Adipose tissue (tissue), 3 donors: ENCODE data around the gene PNPLA1. TPM values are rescaled to one million over a fixed set of nuclear protein-coding genes. Genes with fewer than 3 reads are reported as not detected.

Experiments used
- H3K27ac ChIP-seq: one replicate; pipeline ENCODE4 v1.5.1; 2013; ENCODE audit warnings: low read depth, low read length
- WGBS, 3 donors: extraction: QIAGEN DNeasy Blood & Tissue Kit; methylation state at CpG; one replicate each; pipeline ENCODE4 v1.1.7; 2013; 5-methylcytosine and 5-hydroxymethylcytosine counted together
- polyA plus RNA-seq, 3 donors: library from polyadenylated mRNA; stranded (reverse); fragments of 200-250 nt; gene quantifications; one replicate each; pipeline ENCODE4 v1.2.3, GENCODE V29; 2013
- donor health status: healthy with polysubstance abuse.
- donor health status: Bipolar disorder and iron deficiency.
- donor health status: healthy.

Gene PNPLA1
- polyA plus RNA-seq, 3 donors, result 0.02 to 0.22 (median 0.15) TPM

GRCh38 chr6:36343109-36343680 lies 73.3 kb downstream of the PNPLA1 start:
- 75 to 81% (median 76%) methylated on average over 5 of the region's 5 CpGs for WGBS, 3 donors
- no peak overlapping the region for H3K27ac ChIP-seq

GRCh38 chr6:36345681-36346466 lies 76.0 kb downstream of the PNPLA1 start:
- 86 to 91% (median 89%) methylated on average over 13 of the region's 13 CpGs for WGBS, 3 donors
- H3K27ac ChIP-seq, result no peak overlapping the region

GRCh38 chr6:36346486-36347273 lies 76.8 kb downstream of the PNPLA1 start:
- WGBS, 3 donors, result 91 to 95% (median 91%) methylated on average over 20 of the region's 20 CpGs

GRCh38 chr6:36347621-36348020 lies 77.8 kb downstream of the PNPLA1 start:
- WGBS, 3 donors, result 49 to 91% (median 81%) methylated on average over 4 of the region's 4 CpGs
- H3K27ac ChIP-seq, result no peak overlapping the region

More at GRCh38 chr6:36346486-36347273, 76.8 kb downstream of the PNPLA1 start:
- no peak overlapping the region for H3K27ac ChIP-seq

- H3K27ac ChIP-seq, result no peak overlapping the region
- 71 to 84% (median 80%) methylated on average over 6 of the region's 6 CpGs for WGBS, 3 donors
These were observed 79.4 kb downstream of the PNPLA1 start for GRCh38 chr6:36349240-36349639.

GRCh38 chr6:36350082-36350481 lies 80.2 kb downstream of the PNPLA1 start:
- no peak overlapping the region for H3K27ac ChIP-seq
- 49 to 77% (median 52%) methylated on average over 4 of the region's 4 CpGs for WGBS, 3 donors

GRCh38 chr6:36350681-36351571 lies 81.1 kb downstream of the PNPLA1 start:
- 51 to 60% (median 54%) methylated on average over 15 of the region's 15 CpGs for WGBS, 3 donors
- no peak overlapping the region for H3K27ac ChIP-seq

GRCh38 chr6:36352477-36353157 lies 82.8 kb downstream of the PNPLA1 start:
- H3K27ac ChIP-seq, result no peak overlapping the region
- 87 to 90% (median 88%) methylated on average over 8 of the region's 8 CpGs for WGBS, 3 donors

GRCh38 chr6:36353411-36353915 lies 83.6 kb downstream of the PNPLA1 start:
- 55 to 69% (median 62%) methylated on average over 4 of the region's 4 CpGs for WGBS, 3 donors
- no peak overlapping the region for H3K27ac ChIP-seq

- H3K27ac ChIP-seq, result no peak overlapping the region
- WGBS, 3 donors, result 52 to 87% (median 62%) methylated on average over 4 of the region's 4 CpGs
These were observed 86.0 kb downstream of the PNPLA1 start for GRCh38 chr6:36355819-36356218.

GRCh38 chr6:36357872-36358225 lies 88.0 kb downstream of the PNPLA1 start:
- WGBS, 3 donors, result 83 to 86% (median 83%) methylated on average over 3 of the region's 3 CpGs
- no peak overlapping the region for H3K27ac ChIP-seq

Other genes with a start within 250 kb of the PNPLA1 start
- under 1 TPM in 2 of 3 donors, not detected in 1; 0.05 to 0.43 TPM for gene SLC26A8, start 245.4 kb upstream of the PNPLA1 start, polyA plus RNA-seq
- 10 to 100 TPM; 12.6 to 32.2 (median 31.1) TPM for gene MAPK14, start 242.3 kb upstream of the PNPLA1 start, polyA plus RNA-seq
- 10 to 100 TPM; 10.6 to 35.1 (median 12.1) TPM for gene MAPK13, start 139.5 kb upstream of the PNPLA1 start, polyA plus RNA-seq
- gene BRPF3, start 73.3 kb upstream of the PNPLA1 start, polyA plus RNA-seq, result 10 to 100 TPM; 11.5 to 19.2 (median 13.8) TPM
- under 1 TPM in 2 of 3 donors, not detected in 1; 0.07 to 0.51 TPM for gene BNIP5, start 66.8 kb downstream of the PNPLA1 start, polyA plus RNA-seq
- gene ETV7, start 117.6 kb downstream of the PNPLA1 start, polyA plus RNA-seq, result 1 to 10 TPM in 1 of 3 donors, under 1 TPM in 2; 0.55 to 1.0 (median 0.67) TPM
- under 1 TPM in 1 of 3 donors, not detected in 2; 0.10 TPM for gene PXT1, start 172.8 kb downstream of the PNPLA1 start, polyA plus RNA-seq
- 10 to 100 TPM in 2 of 3 donors, 1 to 10 TPM in 1; 8.5 to 52.6 (median 43.8) TPM for gene KCTD20, start 172.9 kb downstream of the PNPLA1 start, polyA plus RNA-seq